ENCODE results near the gene CTSW. TPM values are rescaled to one million over a fixed set of nuclear protein-coding genes. Genes with fewer than 3 reads are reported as not detected.

Gene CTSW
- total and polyA plus RNA-seq, 9 donors, result 0.48 to 2.3 (median 0.75) TPM

GRCh38 chr11:65855927-65856363, 23.7 kb upstream of the CTSW start:
- Histone ChIP-seq H3K4me1 (ENCODE audit: control insufficient read depth, insufficient read depth, low read length) (peaks cover 29% of the 10 kb centered on the region), H3K9me3 (replicated peaks; ENCODE audit: control insufficient read depth, low read depth, low read length) (peaks cover 4% of the 10 kb centered on the region), H3K27me3 (ENCODE audit: control insufficient read depth, insufficient read depth, low read length) (no peaks in the 10 kb centered on the region), H3K27ac (ENCODE audit: low read length) (no peak overlapping the region), H3K36me3 (ENCODE audit: control insufficient read depth, insufficient read depth, low read length) (peaks cover 58% of the 10 kb centered on the region), H3K4me3 (ENCODE audit: low read length) (no peak overlapping the region)
- peak; percentile 15 for DNase-seq
- WGBS (ENCODE audit: insufficient coverage), result 90% methylated on average over 10 of the region's 15 CpGs

- DNase-seq, result peak; percentile 88
- peak overlapping the region; percentile 98 for H3K4me3 ChIP-seq (ENCODE audit: low read length)
These were observed 22.7 kb upstream of the CTSW start for GRCh38 chr11:65856689-65857499.

GRCh38 chr11:65857500-65857852, 22.2 kb upstream of the CTSW start:
- peak overlapping the region; percentile 98 for H3K4me3 ChIP-seq (ENCODE audit: low read length)
- WGBS (ENCODE audit: insufficient coverage), result 0% methylated on average over 46 of the region's 49 CpGs
- H3K27ac ChIP-seq (ENCODE audit: low read length), result peak overlapping the region; percentile 93
- H3K9me3 ChIP-seq (replicated peaks; ENCODE audit: control insufficient read depth, low read depth, low read length), result no peaks in the 10 kb centered on the region
- peaks cover 54% of the 10 kb centered on the region for H3K36me3 ChIP-seq (ENCODE audit: control insufficient read depth, insufficient read depth, low read length)
- H3K4me1 ChIP-seq (ENCODE audit: control insufficient read depth, insufficient read depth, low read length), result peaks cover 44% of the 10 kb centered on the region
- H3K27me3 ChIP-seq (ENCODE audit: control insufficient read depth, insufficient read depth, low read length), result no peaks in the 10 kb centered on the region
- DNase-seq, result no peak

More at GRCh38 chr11:65856689-65857499, 22.7 kb upstream of the CTSW start:
- no peaks in the 10 kb centered on the region for H3K9me3 ChIP-seq (replicated peaks; ENCODE audit: control insufficient read depth, low read depth, low read length)
- WGBS (ENCODE audit: insufficient coverage), result 2% methylated on average over 53 of the region's 57 CpGs
- H3K36me3 ChIP-seq (ENCODE audit: control insufficient read depth, insufficient read depth, low read length), result peaks cover 54% of the 10 kb centered on the region
- H3K27ac ChIP-seq (ENCODE audit: low read length), result peak overlapping the region; percentile 93
- peaks cover 38% of the 10 kb centered on the region for H3K4me1 ChIP-seq (ENCODE audit: control insufficient read depth, insufficient read depth, low read length)
- H3K27me3 ChIP-seq (ENCODE audit: control insufficient read depth, insufficient read depth, low read length), result no peaks in the 10 kb centered on the region

- Histone ChIP-seq H3K4me3 (ENCODE audit: low read length) (peak within 1 kb of the TSS; percentile 98), H3K4me1 (ENCODE audit: control insufficient read depth, insufficient read depth, low read length) (peaks cover 48% of the 10 kb centered on the region), H3K27me3 (ENCODE audit: control insufficient read depth, insufficient read depth, low read length) (no peaks in the 10 kb centered on the region), H3K9me3 (replicated peaks; ENCODE audit: control insufficient read depth, low read depth, low read length) (no peaks in the 10 kb centered on the region), H3K27ac (ENCODE audit: low read length) (peak within 1 kb of the TSS; percentile 100), H3K36me3 (ENCODE audit: control insufficient read depth, insufficient read depth, low read length) (peaks cover 54% of the 10 kb centered on the region)
- under 1% methylated on average over 76 of the region's 92 CpGs for WGBS (ENCODE audit: insufficient coverage)
- peak; percentile 99 for DNase-seq
These were observed 21.6 kb upstream of the CTSW start, which contains the start of gene CFL1 for GRCh38 chr11:65857853-65858680. CFL1 (minus strand) TSS chr11:65858180; CDS start chr11:65858099, 81 bp downstream.

DNA sequence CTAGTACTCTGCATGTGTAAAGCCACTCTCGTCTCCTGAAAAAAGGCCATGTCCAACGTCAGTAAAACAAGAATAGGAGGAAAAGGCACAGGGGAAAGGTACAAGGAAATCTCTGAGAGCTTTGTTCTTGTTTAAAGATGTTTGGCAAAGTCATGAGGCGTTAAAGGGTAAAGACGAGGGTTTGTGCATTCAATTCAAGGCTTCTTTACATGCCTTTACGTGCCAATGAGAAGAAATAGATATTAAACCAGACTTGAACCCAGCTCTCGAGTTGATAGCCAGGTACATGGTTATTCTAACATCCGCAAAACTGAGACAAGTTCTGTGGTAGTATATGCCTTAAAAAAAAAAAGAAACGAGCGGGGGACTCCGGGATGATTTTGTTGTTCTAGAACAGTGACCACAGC, 21.0 kb upstream of the CTSW start:
- peaks cover 54% of the 10 kb centered on the region for H3K36me3 ChIP-seq (ENCODE audit: control insufficient read depth, insufficient read depth, low read length)
- 0% methylated on average over 6 of the region's 10 CpGs for WGBS (ENCODE audit: insufficient coverage)

GRCh38 chr11:65859095-65859811, 20.4 kb upstream of the CTSW start:
- no peaks in the 10 kb centered on the region for H3K27me3 ChIP-seq (ENCODE audit: control insufficient read depth, insufficient read depth, low read length)
- DNase-seq, result peak; percentile 99
- peak overlapping the region; percentile 95 for H3K4me3 ChIP-seq (ENCODE audit: low read length)
- under 1% methylated on average over 46 of the region's 46 CpGs for WGBS (ENCODE audit: insufficient coverage)
- H3K4me1 ChIP-seq (ENCODE audit: control insufficient read depth, insufficient read depth, low read length), result peaks cover 48% of the 10 kb centered on the region
- peaks cover 54% of the 10 kb centered on the region for H3K36me3 ChIP-seq (ENCODE audit: control insufficient read depth, insufficient read depth, low read length)
- H3K9me3 ChIP-seq (replicated peaks; ENCODE audit: control insufficient read depth, low read depth, low read length), result no peaks in the 10 kb centered on the region
- H3K27ac ChIP-seq (ENCODE audit: low read length), result peak overlapping the region; percentile 100

More for the DNA sequence above, 21.0 kb upstream of the CTSW start:
- H3K4me1 ChIP-seq (ENCODE audit: control insufficient read depth, insufficient read depth, low read length), result peaks cover 48% of the 10 kb centered on the region
- DNase-seq, result no peak
- H3K27me3 ChIP-seq (ENCODE audit: control insufficient read depth, insufficient read depth, low read length), result no peaks in the 10 kb centered on the region
- H3K9me3 ChIP-seq (replicated peaks; ENCODE audit: control insufficient read depth, low read depth, low read length), result no peaks in the 10 kb centered on the region
- peak overlapping the region; percentile 100 for H3K27ac ChIP-seq (ENCODE audit: low read length)
- H3K4me3 ChIP-seq (ENCODE audit: low read length), result peak overlapping the region; percentile 95

DNA sequence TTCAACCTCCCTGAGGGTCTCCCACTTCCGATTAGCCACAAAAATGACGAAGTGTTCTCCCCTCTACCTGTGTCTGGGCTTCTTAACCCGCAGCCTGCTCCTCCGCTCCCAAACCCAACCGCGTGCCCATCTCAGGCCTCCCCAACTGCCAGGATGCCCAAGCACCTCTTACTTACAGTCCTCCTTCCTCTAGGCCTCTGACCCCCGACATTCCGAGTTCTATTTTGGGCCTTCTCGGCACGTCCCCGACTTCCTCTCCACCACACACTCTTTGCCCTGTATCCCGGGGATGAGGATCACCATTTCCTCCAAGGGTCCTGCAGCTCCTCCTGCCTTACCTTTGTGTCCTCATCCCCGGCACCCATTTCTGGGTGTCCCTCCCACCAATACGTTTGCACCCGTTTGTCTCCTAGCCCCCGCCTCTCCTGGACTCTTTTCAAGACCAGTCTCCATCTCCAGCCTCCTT, 19.8 kb upstream of the CTSW start:
- peaks cover 54% of the 10 kb centered on the region for H3K36me3 ChIP-seq (ENCODE audit: control insufficient read depth, insufficient read depth, low read length)
- no peak for DNase-seq
- H3K9me3 ChIP-seq (replicated peaks; ENCODE audit: control insufficient read depth, low read depth, low read length), result no peaks in the 10 kb centered on the region
- peaks cover 48% of the 10 kb centered on the region for H3K4me1 ChIP-seq (ENCODE audit: control insufficient read depth, insufficient read depth, low read length)
- no peaks in the 10 kb centered on the region for H3K27me3 ChIP-seq (ENCODE audit: control insufficient read depth, insufficient read depth, low read length)
- 1% methylated on average over 16 of the region's 16 CpGs for WGBS (ENCODE audit: insufficient coverage)
- peak overlapping the region; percentile 95 for H3K4me3 ChIP-seq (ENCODE audit: low read length)
- H3K27ac ChIP-seq (ENCODE audit: low read length), result peak overlapping the region; percentile 100

GRCh38 chr11:65860278-65861164, 19.1 kb upstream of the CTSW start, which contains the start of gene MUS81:
MUS81 (plus strand) TSS chr11:65860433; CDS start chr11:65860754, 321 bp downstream.
- Histone ChIP-seq H3K27ac (ENCODE audit: low read length) (peak within 1 kb of the TSS; percentile 100), H3K4me3 (ENCODE audit: low read length) (peak within 1 kb of the TSS; percentile 95), H3K9me3 (replicated peaks; ENCODE audit: control insufficient read depth, low read depth, low read length) (no peaks in the 10 kb centered on the region), H3K4me1 (ENCODE audit: control insufficient read depth, insufficient read depth, low read length) (peaks cover 48% of the 10 kb centered on the region), H3K27me3 (ENCODE audit: control insufficient read depth, insufficient read depth, low read length) (no peaks in the 10 kb centered on the region), H3K36me3 (ENCODE audit: control insufficient read depth, insufficient read depth, low read length) (peaks cover 54% of the 10 kb centered on the region)
- DNase-seq, result peak; percentile 99
- WGBS (ENCODE audit: insufficient coverage), result 0% methylated on average over 77 of the region's 78 CpGs

GRCh38 chr11:65861165-65861505, 18.5 kb upstream of the CTSW start:
- peaks cover 45% of the 10 kb centered on the region for H3K4me1 ChIP-seq (ENCODE audit: control insufficient read depth, insufficient read depth, low read length)

More at GRCh38 chr11:65861165-65861505, 18.5 kb upstream of the CTSW start:
- H3K4me3 ChIP-seq (ENCODE audit: low read length), result peak overlapping the region; percentile 95
- 4% methylated on average over 9 of the region's 14 CpGs for WGBS (ENCODE audit: insufficient coverage)
- DNase-seq, result peak; percentile 49
- no peaks in the 10 kb centered on the region for H3K27me3 ChIP-seq (ENCODE audit: control insufficient read depth, insufficient read depth, low read length)
- no peaks in the 10 kb centered on the region for H3K9me3 ChIP-seq (replicated peaks; ENCODE audit: control insufficient read depth, low read depth, low read length)
- peaks cover 54% of the 10 kb centered on the region for H3K36me3 ChIP-seq (ENCODE audit: control insufficient read depth, insufficient read depth, low read length)
- peak overlapping the region; percentile 100 for H3K27ac ChIP-seq (ENCODE audit: low read length)
